Ishikawa (cell line): ENCODE data around the gene ACSL3.

Source experiments
- CEBPB ChIP-seq: IDR thresholded peaks from 2 replicates; pipeline ENCODE4 v1.6.1; 2012
- CREB1 ChIP-seq: IDR thresholded peaks from 2 replicates; pipeline ENCODE4 v1.6.1; 2012; ENCODE audit warnings: low read depth
- EGR1 ChIP-seq: IDR thresholded peaks from 2 replicates; pipeline ENCODE4 v1.6.1; 2012
- EP300 ChIP-seq: IDR thresholded peaks from 2 replicates; pipeline ENCODE4 v1.6.1; 2012; ENCODE audit warnings: borderline replicate concordance
- FOXM1 ChIP-seq: IDR thresholded peaks from 2 replicates; pipeline ENCODE4 v1.6.1; 2012; ENCODE audit warnings: low read depth, borderline replicate concordance
- NFIC ChIP-seq: IDR thresholded peaks from 2 replicates; pipeline ENCODE4 v1.6.1; 2012
- RAD21 ChIP-seq: IDR thresholded peaks from 2 replicates; pipeline ENCODE4 v1.6.1; 2012; ENCODE audit warnings: low read depth
- TAF1 ChIP-seq: IDR thresholded peaks from 2 replicates; pipeline ENCODE4 v1.6.1; 2012; ENCODE audit warnings: low read depth, mild to moderate bottlenecking
- TCF12 ChIP-seq: IDR thresholded peaks from 2 replicates; pipeline ENCODE4 v1.6.1; 2012; ENCODE audit warnings: low read depth
- TEAD4 ChIP-seq: IDR thresholded peaks from 2 replicates; pipeline ENCODE4 v1.6.1; 2012
- USF1 ChIP-seq: IDR thresholded peaks from 2 replicates; pipeline ENCODE4 v1.6.1; 2012
- YY1 ChIP-seq: IDR thresholded peaks from 2 replicates; pipeline ENCODE4 v1.6.1; 2012; ENCODE audit warnings: low read depth
- ZBTB7A ChIP-seq: IDR thresholded peaks from 2 replicates; pipeline ENCODE4 v1.6.1; 2012; ENCODE audit warnings: low read depth
- TF ChIP-seq, protein P1 (sequence below): IDR thresholded peaks from 2 replicates; pipeline ENCODE4 v1.6.1; 2012; ENCODE audit warnings: low read depth, mild to moderate bottlenecking
- TF ChIP-seq, protein P2 (sequence below): IDR thresholded peaks from 2 replicates; pipeline ENCODE4 v1.6.1; 2012

The ACSL3 gene

DNA sequence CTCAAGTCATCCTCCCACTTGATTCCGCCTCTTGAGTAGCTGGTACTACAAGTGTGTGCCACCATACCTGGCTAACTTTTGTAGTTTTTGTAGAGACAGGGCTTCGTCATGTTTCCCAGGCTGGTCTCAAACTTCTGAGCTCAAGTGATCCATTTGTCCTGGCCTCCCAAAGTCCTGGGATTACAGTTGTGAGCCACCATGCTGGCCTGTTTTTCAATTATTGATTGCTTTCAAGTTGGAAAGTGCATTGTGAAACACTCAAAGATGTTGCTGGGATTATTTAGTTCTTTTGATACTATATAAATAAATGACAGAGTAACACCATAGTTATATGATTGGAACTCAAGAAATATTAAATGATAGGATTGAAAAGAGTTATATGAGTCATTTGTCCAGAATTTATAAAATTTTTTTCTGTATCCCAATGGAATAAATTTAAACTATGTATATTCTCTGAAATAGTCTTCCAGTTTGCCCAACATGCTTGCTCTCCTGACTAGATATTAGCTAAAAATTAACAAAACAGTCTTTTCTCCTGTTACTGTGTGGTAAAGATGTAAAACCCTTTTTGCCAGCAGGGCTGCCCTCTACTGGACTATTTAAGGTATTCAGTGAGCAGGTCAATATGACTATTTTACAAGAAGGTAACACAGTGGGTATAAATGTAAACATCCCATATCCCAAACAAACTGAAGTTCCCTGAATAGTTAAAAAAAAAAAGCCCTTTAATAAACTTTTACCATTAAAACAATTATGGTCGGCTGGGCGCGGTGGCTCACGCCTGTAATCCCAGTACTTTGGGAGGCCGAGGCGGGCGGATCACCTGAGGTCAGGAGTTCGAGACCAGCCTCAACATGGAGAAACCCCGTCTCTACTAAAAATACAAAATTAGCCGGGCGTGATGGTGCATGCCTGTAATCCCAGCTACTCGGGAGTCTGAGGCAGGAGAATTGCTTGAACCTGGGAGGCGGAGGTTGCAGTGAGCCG lies 42.7 kb downstream of the ACSL3 start:
- TF ChIP-seq, protein P1, sequence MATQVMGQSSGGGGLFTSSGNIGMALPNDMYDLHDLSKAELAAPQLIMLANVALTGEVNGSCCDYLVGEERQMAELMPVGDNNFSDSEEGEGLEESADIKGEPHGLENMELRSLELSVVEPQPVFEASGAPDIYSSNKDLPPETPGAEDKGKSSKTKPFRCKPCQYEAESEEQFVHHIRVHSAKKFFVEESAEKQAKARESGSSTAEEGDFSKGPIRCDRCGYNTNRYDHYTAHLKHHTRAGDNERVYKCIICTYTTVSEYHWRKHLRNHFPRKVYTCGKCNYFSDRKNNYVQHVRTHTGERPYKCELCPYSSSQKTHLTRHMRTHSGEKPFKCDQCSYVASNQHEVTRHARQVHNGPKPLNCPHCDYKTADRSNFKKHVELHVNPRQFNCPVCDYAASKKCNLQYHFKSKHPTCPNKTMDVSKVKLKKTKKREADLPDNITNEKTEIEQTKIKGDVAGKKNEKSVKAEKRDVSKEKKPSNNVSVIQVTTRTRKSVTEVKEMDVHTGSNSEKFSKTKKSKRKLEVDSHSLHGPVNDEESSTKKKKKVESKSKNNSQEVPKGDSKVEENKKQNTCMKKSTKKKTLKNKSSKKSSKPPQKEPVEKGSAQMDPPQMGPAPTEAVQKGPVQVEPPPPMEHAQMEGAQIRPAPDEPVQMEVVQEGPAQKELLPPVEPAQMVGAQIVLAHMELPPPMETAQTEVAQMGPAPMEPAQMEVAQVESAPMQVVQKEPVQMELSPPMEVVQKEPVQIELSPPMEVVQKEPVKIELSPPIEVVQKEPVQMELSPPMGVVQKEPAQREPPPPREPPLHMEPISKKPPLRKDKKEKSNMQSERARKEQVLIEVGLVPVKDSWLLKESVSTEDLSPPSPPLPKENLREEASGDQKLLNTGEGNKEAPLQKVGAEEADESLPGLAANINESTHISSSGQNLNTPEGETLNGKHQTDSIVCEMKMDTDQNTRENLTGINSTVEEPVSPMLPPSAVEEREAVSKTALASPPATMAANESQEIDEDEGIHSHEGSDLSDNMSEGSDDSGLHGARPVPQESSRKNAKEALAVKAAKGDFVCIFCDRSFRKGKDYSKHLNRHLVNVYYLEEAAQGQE = no peak
- TF ChIP-seq RAD21 = peak; percentile 81

GRCh38 chr2:222904557-222905258 lies 43.9 kb downstream of the ACSL3 start:
- TF ChIP-seq, protein P1 = no peak
- TF ChIP-seq TAF1 = no peak

DNA sequence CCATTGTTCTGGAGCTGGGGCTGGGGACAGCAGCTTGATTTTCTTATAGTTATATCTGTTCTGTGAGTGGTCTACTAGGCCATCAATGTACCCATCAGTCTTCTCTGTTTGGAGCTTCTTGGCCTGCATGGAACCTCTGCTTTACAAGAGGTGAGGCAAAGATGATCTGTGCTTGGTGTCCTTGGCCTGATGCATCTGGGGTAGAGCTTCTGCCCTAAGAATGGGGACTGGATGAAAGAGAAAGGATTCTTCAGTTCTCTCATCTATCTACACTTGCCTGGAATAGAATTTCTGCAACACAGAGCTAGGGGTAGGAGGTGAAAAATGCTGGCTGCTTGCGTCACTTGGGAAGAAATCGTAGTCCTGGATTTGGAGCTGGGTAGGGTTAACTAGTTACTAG lies 46.2 kb downstream of the ACSL3 start:
- TF ChIP-seq CREB1 = no peak
- TF ChIP-seq EGR1 = no peak
- no peak for TF ChIP-seq USF1
- TF ChIP-seq YY1 = no peak
- no peak for TF ChIP-seq EP300
- no peak for TF ChIP-seq TEAD4
- TF ChIP-seq, protein P2, sequence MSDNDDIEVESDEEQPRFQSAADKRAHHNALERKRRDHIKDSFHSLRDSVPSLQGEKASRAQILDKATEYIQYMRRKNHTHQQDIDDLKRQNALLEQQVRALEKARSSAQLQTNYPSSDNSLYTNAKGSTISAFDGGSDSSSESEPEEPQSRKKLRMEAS = no peak

DNA sequence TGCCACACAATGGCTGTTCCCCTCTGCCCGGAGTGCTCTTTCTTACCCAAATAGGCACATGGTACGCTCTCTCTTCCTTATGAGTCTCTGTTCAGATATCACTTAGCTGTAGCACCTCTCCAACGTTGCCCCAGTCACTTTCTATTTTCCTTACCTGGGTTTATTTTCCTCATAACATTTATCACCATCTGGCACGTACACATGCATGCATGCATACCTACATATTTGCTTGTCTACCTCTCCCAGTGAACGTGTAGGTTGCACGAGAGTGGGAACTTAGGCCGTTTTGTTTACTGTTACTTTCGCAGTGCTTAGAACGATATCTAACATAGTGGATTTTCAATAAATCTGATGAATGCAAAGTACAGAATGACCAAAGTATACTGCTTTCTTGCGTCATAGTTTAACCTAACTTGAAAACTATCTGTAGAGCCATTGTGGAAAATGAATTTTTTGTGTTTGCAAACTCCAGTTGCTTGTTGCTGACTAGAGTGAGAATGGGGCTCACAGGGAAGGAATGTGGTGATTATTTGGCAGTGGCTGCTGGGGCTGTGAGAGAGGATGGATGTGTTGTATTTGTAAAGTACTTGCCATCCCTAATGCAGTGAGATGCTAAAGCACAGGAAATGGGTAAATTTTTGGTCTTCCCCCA lies 47.1 kb downstream of the ACSL3 start:
- TF ChIP-seq EGR1 = no peak
- no peak for TF ChIP-seq TEAD4
- TF ChIP-seq TAF1 = no peak
- TF ChIP-seq CREB1 = no peak
- no peak for TF ChIP-seq NFIC
- no peak for TF ChIP-seq TCF12
- no peak for TF ChIP-seq YY1
- TF ChIP-seq, protein P2 = no peak
- no peak for TF ChIP-seq CEBPB
- TF ChIP-seq, protein P1 = no peak

DNA sequence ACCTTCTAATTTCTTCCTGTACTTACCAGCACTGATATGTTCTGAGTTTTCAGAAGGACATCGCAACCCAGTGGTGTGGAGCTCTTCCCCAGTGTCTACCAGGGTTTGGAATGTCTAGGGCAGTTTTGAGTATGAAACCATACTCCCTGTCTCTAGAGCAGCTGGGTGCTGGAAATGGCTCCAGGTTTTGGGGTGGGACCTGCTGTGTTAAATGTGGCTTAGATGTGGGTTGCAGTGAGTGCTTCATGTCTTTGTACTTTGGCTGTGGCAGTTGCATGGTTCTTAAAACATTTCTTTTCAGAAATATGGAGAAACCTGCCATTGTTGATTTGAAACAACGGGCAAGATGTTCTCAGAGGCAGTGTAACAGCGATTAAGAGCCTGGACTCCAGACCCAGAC lies 48.5 kb downstream of the ACSL3 start:
- TF ChIP-seq CEBPB (no peak), TCF12 (no peak), EP300 (no peak), ZBTB7A (no peak), USF1 (no peak), EGR1 (no peak), NFIC (no peak), FOXM1 (no peak), CREB1 (no peak)
- TF ChIP-seq, protein P1 = no peak
- TF ChIP-seq, protein P2 = no peak
